Astrocyte (in vitro differentiated cells and primary cell): Measurements from ENCODE around the gene PRKG1. TPM values are rescaled to one million over a fixed set of nuclear protein-coding genes. Genes with fewer than 3 reads are reported as not detected.

Experiments
- DNase-seq: peaks from one replicate; pipeline ENCODE4 v3.0.0-alpha.2; 2010; ENCODE audit warnings: low read depth
- FAIRE-seq: peaks from 2 replicates; lab custom pipeline; 2011; peaks lifted over from hg19 to GRCh38; lab: Jason Lieb, UNC
- H2AFZ ChIP-seq: 2 replicates; pipeline ENCODE4 v1.6.0; 2012; ENCODE audit warnings: low read depth, low read length, inconsistent platforms
- H3K27ac ChIP-seq: 2 replicates; pipeline ENCODE4 v1.5.1; 2011; ENCODE audit warnings: low read depth, low read length, inconsistent platforms
- H3K27me3 ChIP-seq: 2 replicates; pipeline ENCODE4 v1.6.0; 2011; ENCODE audit warnings: low read length, inconsistent platforms; ENCODE audit not compliant: insufficient read depth
- H3K36me3 ChIP-seq: 2 replicates; pipeline ENCODE4 v1.5.1; 2011; ENCODE audit warnings: low read length, inconsistent platforms; ENCODE audit not compliant: insufficient read depth
- H3K4me1 ChIP-seq: 2 replicates; pipeline ENCODE4 v1.5.1; 2011; ENCODE audit warnings: low read length, inconsistent platforms; ENCODE audit not compliant: insufficient read depth
- H3K4me2 ChIP-seq: 2 replicates; pipeline ENCODE4 v1.6.0; 2012; ENCODE audit warnings: low read length, inconsistent platforms
- H3K4me3 ChIP-seq: 2 replicates; pipeline ENCODE4 v1.5.1; 2011; ENCODE audit warnings: low read depth, mild to moderate bottlenecking, low read length, inconsistent platforms; ENCODE audit not compliant: insufficient read depth
- H3K79me2 ChIP-seq: 2 replicates; pipeline ENCODE4 v1.6.0; 2012; ENCODE audit warnings: mild to moderate bottlenecking, low read length, inconsistent platforms; ENCODE audit not compliant: insufficient read depth
- H3K9ac ChIP-seq: 2 replicates; pipeline ENCODE4 v1.6.0; 2012; ENCODE audit warnings: mild to moderate bottlenecking, low read length, inconsistent platforms
- H3K9me3 ChIP-seq: 2 replicates; pipeline ENCODE4 v1.5.1; 2012; ENCODE audit warnings: low read depth, mild to moderate bottlenecking, low read length, inconsistent platforms; ENCODE audit not compliant: insufficient read depth
- H4K20me1 ChIP-seq: 2 replicates; pipeline ENCODE4 v1.6.0; 2012; ENCODE audit warnings: low read length, inconsistent platforms; ENCODE audit not compliant: insufficient read depth
- H3K27ac Mint-ChIP-seq: one replicate; pipeline ENCODE4 v1.8.0; 2021; ENCODE audit warnings: mild to moderate bottlenecking, mixed read lengths; ENCODE audit not compliant: unreplicated experiment
- H3K27me3 Mint-ChIP-seq: one replicate; pipeline ENCODE4 v1.8.0; 2021; ENCODE audit warnings: low read depth, mixed read lengths; ENCODE audit not compliant: unreplicated experiment
- H3K36me3 Mint-ChIP-seq: one replicate; pipeline ENCODE4 v1.8.0; 2021; ENCODE audit warnings: low read depth, mixed read lengths; ENCODE audit not compliant: unreplicated experiment
- H3K4me1 Mint-ChIP-seq: one replicate; pipeline ENCODE4 v1.8.0; 2021; ENCODE audit warnings: low read depth, mixed read lengths; ENCODE audit not compliant: unreplicated experiment
- H3K4me3 Mint-ChIP-seq: one replicate; pipeline ENCODE4 v1.8.0; 2021; ENCODE audit warnings: mild to moderate bottlenecking, moderate library complexity, mixed read lengths; ENCODE audit not compliant: unreplicated experiment
- H3K9me3 Mint-ChIP-seq: one replicate; pipeline ENCODE4 v1.8.0; 2021; ENCODE audit warnings: mild to moderate bottlenecking, mixed read lengths; ENCODE audit not compliant: unreplicated experiment
- CTCF ChIP-seq: IDR thresholded peaks from 2 replicates; pipeline ENCODE4 v1.5.1; 2011; ENCODE audit warnings: low read depth, mild to moderate bottlenecking, inconsistent platforms, low read length, moderate library complexity; ENCODE audit not compliant: insufficient read depth
- EZH2 ChIP-seq: IDR thresholded peaks from 2 replicates; pipeline ENCODE4 v1.6.1; 2012; ENCODE audit warnings: mild to moderate bottlenecking, low read length, inconsistent platforms; ENCODE audit not compliant: insufficient read depth
- total RNA-seq: library from RNA; stranded (reverse); gene quantifications from 2 replicates; pipeline ENCODE4 v1.2.1, GENCODE V29; 2021

PRKG1 gene
- total RNA-seq, 1 donor from 2014 or later, result 3.1 TPM

GRCh38 chr10:51057925-51058324, 16.4 kb upstream of the PRKG1 start:
- Mint-ChIP-seq H3K4me3 (no peak overlapping the region), H3K27ac (no peak overlapping the region), H3K36me3 (no peaks in the 10 kb centered on the region), H3K4me1 (no peaks in the 10 kb centered on the region), H3K9me3 (no peaks in the 10 kb centered on the region), H3K27me3 (no peaks in the 10 kb centered on the region)
- DNase-seq (no peak), FAIRE-seq (no peak)
- Histone ChIP-seq H3K4me1 (no peaks in the 10 kb centered on the region), H3K27ac (no peak overlapping the region), H2AFZ (no peak overlapping the region), H3K9me3 (no peaks in the 10 kb centered on the region), H3K79me2 (no peaks in the 10 kb centered on the region), H3K27me3 (no peaks in the 10 kb centered on the region), H4K20me1 (no peaks in the 10 kb centered on the region), H3K4me2 (no peak overlapping the region), H3K9ac (no peak overlapping the region), H3K4me3 (no peak overlapping the region), H3K36me3 (no peaks in the 10 kb centered on the region)
- TF ChIP-seq EZH2, result no peak
- no peak for TF ChIP-seq CTCF

- no peak overlapping the region for H3K27ac ChIP-seq
- H3K9me3 ChIP-seq, result no peaks in the 10 kb centered on the region
- no peak overlapping the region for H3K4me3 Mint-ChIP-seq
- H3K27me3 ChIP-seq, result no peaks in the 10 kb centered on the region
- no peaks in the 10 kb centered on the region for H3K79me2 ChIP-seq
- no peaks in the 10 kb centered on the region for H3K4me1 ChIP-seq
- no peak overlapping the region for H2AFZ ChIP-seq
- H3K27ac Mint-ChIP-seq, result no peak overlapping the region
- no peak overlapping the region for H3K9ac ChIP-seq
- H3K36me3 Mint-ChIP-seq, result no peaks in the 10 kb centered on the region
- no peaks in the 10 kb centered on the region for H3K27me3 Mint-ChIP-seq
- H3K9me3 Mint-ChIP-seq, result no peaks in the 10 kb centered on the region
- no peaks in the 10 kb centered on the region for H3K4me1 Mint-ChIP-seq
- no peak overlapping the region for H3K4me3 ChIP-seq
- TF ChIP-seq CTCF (no peak), EZH2 (no peak)
- H4K20me1 ChIP-seq, result no peaks in the 10 kb centered on the region
- FAIRE-seq (peak; percentile 56), DNase-seq (no peak)
- H3K4me2 ChIP-seq, result no peak overlapping the region
- no peaks in the 10 kb centered on the region for H3K36me3 ChIP-seq
Observed at GRCh38 chr10:51063166-51063565, 11.1 kb upstream of the PRKG1 start.

GRCh38 chr10:51063659-51064535, 10.4 kb upstream of the PRKG1 start:
- no peak overlapping the region for H3K27ac Mint-ChIP-seq
- no peaks in the 10 kb centered on the region for H3K4me1 ChIP-seq
- no peaks in the 10 kb centered on the region for H3K36me3 ChIP-seq
- no peak overlapping the region for H3K4me3 Mint-ChIP-seq
- H2AFZ ChIP-seq, result no peak overlapping the region
- peak; percentile 78 for FAIRE-seq
- H4K20me1 ChIP-seq, result no peaks in the 10 kb centered on the region
- no peaks in the 10 kb centered on the region for H3K4me1 Mint-ChIP-seq
- H3K36me3 Mint-ChIP-seq, result no peaks in the 10 kb centered on the region
- H3K27ac ChIP-seq, result no peak overlapping the region
- H3K4me3 ChIP-seq, result no peak overlapping the region
- H3K9me3 Mint-ChIP-seq, result no peaks in the 10 kb centered on the region
- peak; percentile 27 for DNase-seq
- no peaks in the 10 kb centered on the region for H3K27me3 ChIP-seq
- H3K79me2 ChIP-seq, result no peaks in the 10 kb centered on the region
- TF ChIP-seq EZH2 (no peak), CTCF (peak; percentile 63)
- H3K27me3 Mint-ChIP-seq, result no peaks in the 10 kb centered on the region
- H3K9ac ChIP-seq, result no peak overlapping the region
- no peaks in the 10 kb centered on the region for H3K9me3 ChIP-seq
- H3K4me2 ChIP-seq, result no peak overlapping the region
